HG02763 (cell line): ENCODE data around the gene AIG1.

Source experiments
- ATAC-seq: cut with Tn5 transposase; IDR thresholded peaks from one replicate; pipeline ENCODE4 v1.9.1; 2021; ENCODE audit warnings: mild to moderate bottlenecking, moderate library complexity; ENCODE audit not compliant: unreplicated experiment

Gene AIG1

DNA sequence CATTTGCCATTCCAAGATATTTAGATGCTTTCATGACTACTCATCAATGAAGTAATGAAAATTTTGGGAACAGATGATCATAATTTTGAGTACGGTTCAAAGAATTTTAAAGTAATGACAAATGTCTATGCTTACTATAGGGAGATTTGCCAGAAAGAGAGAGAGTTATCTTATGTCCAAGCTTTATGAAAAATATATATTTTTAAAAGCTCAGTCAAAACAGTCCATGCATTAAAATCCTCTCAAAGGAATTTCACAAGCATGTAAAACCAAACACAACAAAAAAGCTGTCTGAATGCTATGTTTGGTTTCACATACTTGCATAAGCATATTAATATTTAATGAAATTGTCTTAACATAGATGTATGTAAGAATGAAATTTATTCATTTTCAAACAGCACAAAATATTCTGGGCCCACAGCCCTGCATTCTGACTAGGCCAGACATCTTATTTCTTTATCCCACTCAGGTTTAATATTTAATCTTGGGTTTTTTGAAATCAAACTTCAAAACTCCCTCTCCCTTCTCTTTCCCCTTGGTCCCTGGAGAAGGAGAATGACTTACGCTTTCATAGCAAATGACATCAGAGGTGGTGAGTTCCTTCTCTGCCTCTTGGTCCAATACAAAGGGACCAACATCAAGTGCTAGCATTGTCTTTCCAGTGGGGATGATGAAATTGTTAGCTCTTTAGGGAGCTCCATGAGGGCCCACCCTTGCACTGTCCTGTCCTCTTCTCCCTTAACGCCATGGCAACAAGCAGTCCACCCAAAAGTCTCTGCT lies 295.6 kb downstream of the AIG1 start:
- ATAC-seq = no peak

DNA sequence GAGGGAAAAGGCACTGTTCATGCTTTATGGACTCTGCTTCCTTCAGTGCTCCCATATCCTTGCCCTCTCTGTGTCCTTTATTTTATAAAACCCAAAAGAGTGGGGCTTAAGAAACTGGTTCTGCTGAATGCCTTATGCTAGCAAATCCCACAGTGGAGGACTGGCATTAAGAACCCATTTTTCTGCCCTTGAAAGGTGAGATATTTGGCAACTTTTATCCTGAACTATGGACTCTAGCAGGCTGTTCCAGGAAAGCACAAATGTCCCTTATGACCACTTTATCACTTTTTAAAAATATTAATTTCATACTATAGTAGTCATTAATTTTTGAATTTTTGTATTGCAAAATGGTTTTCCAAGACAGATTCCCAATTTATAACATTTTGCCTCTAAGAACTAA lies 296.5 kb downstream of the AIG1 start:
- ATAC-seq = no peak

DNA sequence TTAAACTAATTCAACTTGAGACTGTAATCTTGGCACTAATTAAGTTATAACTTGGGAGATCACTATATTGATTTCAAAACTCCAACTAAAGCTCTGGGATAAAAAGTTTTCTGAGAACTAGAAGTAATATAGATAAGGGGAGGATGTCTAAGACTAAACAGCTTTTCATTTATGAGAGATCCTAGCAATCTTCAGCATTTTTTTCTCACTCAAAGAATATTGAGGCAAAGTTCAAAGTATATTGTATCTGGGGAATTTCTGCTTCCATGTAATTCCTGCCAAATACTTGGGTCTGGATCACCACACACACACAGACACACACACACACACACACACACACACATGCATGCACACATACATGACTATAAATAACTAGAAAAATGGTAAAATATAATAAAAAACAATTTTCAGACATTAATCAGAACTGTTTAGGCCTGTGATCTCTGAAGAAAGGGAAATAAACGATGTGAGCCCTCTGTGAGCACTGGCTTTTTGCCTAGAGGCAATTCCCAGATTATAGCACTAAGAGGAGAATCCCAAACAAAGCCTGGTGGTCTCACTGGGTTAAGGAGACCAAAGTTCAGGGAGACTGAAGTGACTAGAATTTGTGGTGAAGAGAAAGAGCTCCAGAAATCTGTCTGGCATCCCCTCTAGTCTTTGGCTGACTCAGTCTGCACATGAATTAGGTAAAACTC lies 297.0 kb downstream of the AIG1 start:
- ATAC-seq = no peak

GRCh38 chr6:143361536-143362191 lies 301.0 kb downstream of the AIG1 start:
- no peak for ATAC-seq

DNA sequence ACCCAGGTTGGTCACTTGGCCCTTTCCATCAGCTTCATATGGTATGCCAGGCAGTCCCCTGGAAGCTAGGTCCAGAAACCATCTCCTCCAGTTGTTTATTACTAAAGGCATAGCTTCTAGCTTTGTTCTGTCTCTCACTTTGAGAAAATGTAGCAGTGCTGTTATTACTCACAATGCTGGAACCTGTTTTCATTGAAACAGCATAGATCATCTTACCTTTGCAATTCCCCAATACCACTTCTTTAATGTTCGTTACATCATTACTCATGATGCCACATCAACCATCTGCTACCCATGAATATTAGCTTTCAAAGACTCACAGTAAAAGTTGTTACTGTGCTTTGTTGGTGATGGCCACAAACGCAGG lies 301.5 kb downstream of the AIG1 start:
- ATAC-seq = no peak

- no peak for ATAC-seq
Observed at GRCh38 chr6:143363299-143363698, 302.6 kb downstream of the AIG1 start.

DNA sequence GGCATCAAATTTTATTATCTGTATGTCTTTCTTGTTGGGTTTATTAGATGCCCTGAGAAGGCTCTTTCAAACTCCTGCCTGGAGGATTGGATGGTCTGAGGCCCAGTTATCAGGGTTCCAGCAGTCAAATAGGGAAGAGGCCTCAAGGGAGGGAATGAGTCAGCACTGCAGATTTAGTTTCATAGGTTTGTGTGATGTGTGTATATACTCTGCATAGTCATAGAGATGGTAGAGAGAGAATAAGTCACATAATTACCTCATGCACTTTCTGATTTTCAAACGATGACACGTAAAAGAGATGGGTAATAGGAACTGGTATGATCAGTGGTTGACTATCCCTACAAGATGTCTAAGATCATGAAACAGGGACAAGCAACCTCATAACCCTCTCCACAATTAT lies 307.7 kb downstream of the AIG1 start:
- ATAC-seq = peak; percentile 97

DNA sequence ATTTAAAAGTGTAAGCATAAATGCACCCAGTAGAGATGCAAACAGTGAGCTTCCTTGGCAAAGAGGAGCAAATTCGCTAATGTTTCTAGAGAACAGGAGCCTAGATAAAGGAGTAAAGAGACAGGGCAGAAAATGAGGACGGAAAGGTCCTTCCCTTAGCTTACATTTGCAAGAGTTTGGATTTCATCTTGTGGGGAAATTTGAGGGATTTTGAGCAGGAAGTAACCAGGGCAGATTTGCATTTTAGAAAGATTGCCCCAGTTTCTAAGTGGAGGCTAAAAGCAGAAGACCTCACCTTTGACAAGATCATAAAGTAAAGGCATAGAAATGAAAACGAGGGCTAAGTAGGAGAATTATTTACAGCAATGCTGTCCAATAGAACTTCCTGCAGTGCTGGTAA lies 309.3 kb downstream of the AIG1 start:
- no peak for ATAC-seq

- ATAC-seq = no peak
Observed at GRCh38 chr6:143370812-143371370, 310.2 kb downstream of the AIG1 start.

GRCh38 chr6:143372199-143372882 lies 311.7 kb downstream of the AIG1 start:
- ATAC-seq = no peak

DNA sequence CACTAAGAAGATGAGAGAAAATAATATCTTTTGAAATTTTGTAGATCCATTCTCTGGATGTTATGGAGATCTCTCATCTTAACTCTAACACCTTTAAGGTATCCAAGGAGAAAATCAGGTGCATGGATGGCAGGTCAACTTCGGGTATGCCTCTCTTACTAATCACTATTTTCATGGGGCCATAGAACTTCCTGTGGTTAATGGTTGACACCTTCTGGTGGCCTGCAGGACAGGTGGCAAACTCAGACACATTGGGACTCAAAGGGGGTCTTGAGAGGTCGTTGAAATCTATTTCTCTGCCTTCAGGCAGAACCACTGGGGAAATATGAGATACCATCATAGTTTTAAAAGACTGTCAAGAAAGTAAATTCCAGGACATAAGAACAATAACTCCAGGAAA lies 313.3 kb downstream of the AIG1 start:
- no peak for ATAC-seq

- ATAC-seq = no peak
Observed at GRCh38 chr6:143375022-143375585, 314.4 kb downstream of the AIG1 start.

GRCh38 chr6:143376375-143376774 lies 315.7 kb downstream of the AIG1 start:
- no peak for ATAC-seq

DNA sequence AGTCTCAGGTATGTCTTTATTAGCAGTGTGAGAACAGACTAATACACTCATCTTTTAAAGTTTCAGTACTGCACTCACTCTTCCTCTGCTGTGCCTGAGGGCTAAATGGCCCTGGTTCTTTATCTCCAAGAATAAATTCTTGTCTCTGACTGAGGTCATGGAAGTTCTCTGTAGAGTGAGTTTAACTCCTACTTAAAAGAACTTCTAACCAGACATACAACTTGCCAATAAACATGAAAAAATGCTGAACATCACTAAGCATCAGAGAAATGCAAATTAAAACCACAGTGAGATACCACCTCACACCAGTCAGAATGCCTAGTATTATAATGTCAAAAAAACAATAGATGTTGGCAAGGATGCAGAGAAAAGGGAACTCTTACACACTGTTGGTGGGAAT lies 316.2 kb downstream of the AIG1 start:
- ATAC-seq = no peak

DNA sequence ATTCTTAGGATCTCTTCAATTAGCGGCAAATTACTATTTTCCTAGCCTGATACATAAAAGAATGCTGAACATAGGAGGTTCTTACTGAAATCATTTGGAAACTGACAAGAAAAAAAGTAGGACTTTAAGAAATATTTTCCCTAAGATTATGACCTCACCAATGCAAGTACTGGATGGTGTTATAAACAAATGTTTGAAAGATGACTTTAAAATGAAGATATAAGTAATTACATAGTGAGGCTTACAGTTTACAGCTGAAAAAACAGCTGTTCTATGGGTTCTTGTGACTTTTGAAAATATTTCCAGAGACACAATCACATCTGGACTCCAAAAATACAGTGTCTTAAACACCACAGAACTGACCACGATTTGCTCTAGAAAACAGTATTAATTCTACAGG lies 324.9 kb downstream of the AIG1 start:
- ATAC-seq = no peak

GRCh38 chr6:143390278-143390677 lies 329.6 kb downstream of the AIG1 start:
- ATAC-seq = no peak
